Measurements from ENCODE around the gene MT1A. TPM values are rescaled to one million over a fixed set of nuclear protein-coding genes. Genes with fewer than 3 reads are reported as not detected.

The MT1A gene
- total RNA-seq (2014; rRNA removed; shearing (Covaris generic)): not detected in 2 replicates
- polyA plus RNA-seq (2015; cell fraction: cytosol; rRNA removed): 0.50 TPM in 1 of 2 replicates, not detected in the other
- not detected in 2 replicates for polyA plus RNA-seq (2015; cell fraction: nucleus; rRNA removed)

DNA sequence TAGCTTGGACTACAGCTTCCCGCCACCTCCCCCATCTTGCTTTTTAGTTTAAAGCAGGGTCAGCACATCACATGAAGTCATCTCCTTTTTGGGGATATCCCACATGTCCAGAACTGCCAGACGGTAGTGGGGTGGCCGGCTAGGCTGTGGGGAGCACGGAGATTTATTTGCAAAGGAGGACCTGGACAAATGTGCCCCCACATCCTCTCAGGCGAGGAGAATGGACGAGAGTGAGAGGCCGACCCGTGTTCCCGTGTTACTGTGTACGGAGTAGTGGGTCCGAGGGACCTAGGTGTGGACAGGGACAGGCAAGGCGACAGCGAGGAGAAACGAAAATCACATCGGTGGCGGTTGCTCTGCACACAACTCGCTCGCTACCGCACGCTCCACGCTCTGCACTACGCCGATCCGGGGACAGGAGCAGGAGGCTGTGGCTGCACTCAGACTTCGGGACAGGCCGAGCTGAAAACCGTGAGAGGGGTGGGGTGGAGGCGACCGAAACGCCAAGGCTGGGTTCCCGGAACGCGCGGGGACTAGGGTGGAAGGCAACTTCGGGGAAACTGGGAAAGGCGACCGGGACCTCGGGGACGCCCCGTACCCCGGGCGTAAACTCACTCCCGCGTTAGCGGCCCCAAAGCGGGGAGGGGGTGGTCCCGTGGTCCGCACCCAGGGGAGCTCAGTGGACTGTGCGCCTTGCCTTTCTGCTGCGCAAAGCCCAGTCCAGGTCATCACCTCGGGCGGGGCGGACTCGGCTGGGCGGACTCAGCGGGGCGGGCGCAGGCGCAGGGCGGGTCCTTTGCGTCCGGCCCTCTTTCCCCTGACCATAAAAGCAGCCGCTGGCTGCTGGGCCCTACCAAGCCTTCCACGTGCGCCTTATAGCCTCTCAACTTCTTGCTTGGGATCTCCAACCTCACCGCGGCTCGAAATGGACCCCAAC lies at the start of gene MT1A:
TSS of gene MT1A (plus strand) at position 853 of the 937 bp plus-strand sequence. CDS start at position 926, 73 bp downstream.
- no peak for DNase-seq (ENCODE audit: low read depth)

- no peak for DNase-seq (ENCODE audit: low read depth)
These were observed 49.7 kb upstream of the MT1A start for GRCh38 chr16:56588781-56589140.

GRCh38 chr16:56589141-56590039 lies 49.1 kb upstream of the MT1A start, which contains the start of gene MT3:
MT3 (plus strand) TSS chr16:56589528; CDS start chr16:56589591, 63 bp downstream.
- DNase-seq (ENCODE audit: low read depth): no peak

- DNase-seq (ENCODE audit: low read depth): no peak
These were observed 46.9 kb upstream of the MT1A start for GRCh38 chr16:56591377-56592060.

GRCh38 chr16:56593573-56594291 lies 44.7 kb upstream of the MT1A start:
- DNase-seq (ENCODE audit: low read depth): no peak

DNA sequence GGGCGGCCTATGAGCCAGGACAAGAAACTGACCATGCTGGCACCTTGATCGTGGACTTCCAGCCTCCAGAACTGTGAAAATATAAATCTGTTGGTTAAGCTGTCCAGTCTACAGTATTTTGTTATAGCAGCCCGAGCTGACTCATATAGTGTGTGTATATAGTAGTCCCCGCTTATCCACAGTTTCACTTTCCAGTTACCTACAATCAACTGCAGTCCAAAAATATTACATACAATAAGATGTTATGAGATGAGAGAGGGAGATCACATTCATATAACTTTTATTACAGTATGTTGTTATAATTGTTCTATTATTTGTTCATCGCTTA lies 44.2 kb upstream of the MT1A start:
- DNase-seq (ENCODE audit: low read depth): no peak

DNA sequence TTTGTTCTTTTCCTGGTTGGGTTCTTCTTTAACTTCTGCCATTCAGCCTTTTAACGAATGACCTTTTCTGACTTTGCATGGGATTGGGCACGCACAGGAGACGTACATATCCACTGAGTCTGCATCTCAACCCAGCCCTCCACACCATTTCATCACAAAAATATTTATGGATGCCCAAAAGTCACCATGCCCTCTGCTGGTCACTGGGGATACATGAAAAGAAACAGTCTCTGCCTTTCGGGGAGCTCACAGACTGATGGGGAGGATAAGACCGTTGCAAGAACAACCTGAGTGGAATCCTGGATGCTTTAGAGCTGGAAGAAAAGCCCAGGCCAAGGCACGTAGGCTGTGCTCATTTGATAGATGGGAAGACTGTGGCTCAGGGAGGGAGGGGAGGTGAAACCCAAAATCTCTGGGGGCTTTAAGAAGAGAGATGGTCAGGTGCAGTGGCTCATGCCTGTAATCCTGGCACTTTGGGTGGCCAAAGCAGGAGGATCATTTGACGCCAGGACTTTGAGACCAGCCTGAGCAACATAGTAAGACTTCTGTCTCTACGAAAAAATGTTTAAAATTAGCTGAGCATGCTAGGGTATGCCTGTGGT lies 38.0 kb upstream of the MT1A start:
- peak; percentile 60 for DNase-seq (ENCODE audit: low read depth)

- no peak for DNase-seq (ENCODE audit: low read depth)
These were observed 37.1 kb upstream of the MT1A start for GRCh38 chr16:56601325-56601724.

GRCh38 chr16:56603589-56603988 lies 34.9 kb upstream of the MT1A start:
- DNase-seq (ENCODE audit: low read depth): no peak

GRCh38 chr16:56604966-56605365 lies 33.5 kb upstream of the MT1A start:
- DNase-seq (ENCODE audit: low read depth): no peak

- DNase-seq (ENCODE audit: low read depth): no peak
These were observed 33.0 kb upstream of the MT1A start for GRCh38 chr16:56605475-56605874.

DNA sequence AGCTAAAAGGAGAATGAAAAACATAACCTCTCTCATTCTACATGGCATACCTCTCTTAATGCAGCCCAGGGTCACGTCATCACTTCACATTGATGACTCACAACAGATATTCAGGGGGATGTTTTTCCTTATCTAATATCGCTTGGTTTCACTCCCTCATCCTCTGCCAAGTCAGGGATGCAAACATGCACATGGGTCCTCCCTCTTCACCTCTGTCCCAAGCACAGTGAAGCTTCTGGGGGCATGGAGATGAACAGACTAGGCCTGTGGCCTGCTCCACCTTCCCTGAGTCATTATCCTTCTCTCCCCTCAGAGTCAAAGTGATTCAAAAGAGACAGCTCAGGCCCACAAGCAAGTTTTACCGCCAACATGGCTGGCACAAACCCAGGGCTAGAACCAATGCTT lies 32.4 kb upstream of the MT1A start:
- peak; percentile 86 for DNase-seq (ENCODE audit: low read depth)

GRCh38 chr16:56606476-56607108 lies 31.9 kb upstream of the MT1A start:
- DNase-seq (ENCODE audit: low read depth): no peak

GRCh38 chr16:56607109-56607618 lies 31.3 kb upstream of the MT1A start:
- peak; percentile 99 for DNase-seq (ENCODE audit: low read depth)

DNA sequence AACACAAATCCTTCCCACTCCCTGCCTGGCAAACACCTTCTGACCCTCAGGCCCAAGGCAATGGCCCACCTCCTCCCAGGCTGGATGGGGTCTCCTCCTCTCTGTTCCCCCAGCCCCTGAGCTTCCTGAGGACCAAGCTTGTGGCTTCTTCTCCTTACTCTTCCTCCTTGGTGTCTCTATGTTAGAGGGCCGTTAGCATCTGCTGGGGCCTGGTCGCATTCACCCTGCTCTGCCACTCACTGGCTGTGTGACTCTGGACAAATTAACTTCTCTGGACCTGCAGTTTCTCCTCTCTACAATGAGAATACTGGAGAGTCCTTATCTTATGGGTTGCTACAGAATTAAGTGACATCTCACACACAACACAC lies 30.8 kb upstream of the MT1A start:
- no peak for DNase-seq (ENCODE audit: low read depth)

GRCh38 chr16:56608043-56608875 lies 30.2 kb upstream of the MT1A start, which contains the start of gene MT2A:
MT2A (plus strand) TSS chr16:56608584; CDS start chr16:56608656, 72 bp downstream.
- DNase-seq (ENCODE audit: low read depth): peak; percentile 99

GRCh38 chr16:56608876-56609462 lies 29.5 kb upstream of the MT1A start:
- DNase-seq (ENCODE audit: low read depth): no peak

- peak; percentile 84 for DNase-seq (ENCODE audit: low read depth)
These were observed 29.0 kb upstream of the MT1A start for GRCh38 chr16:56609463-56609921.
